Measurements from ENCODE around the gene LRCOL1.

The LRCOL1 gene

GRCh38 chr12:132651444-132652100 is 41.2 kb upstream of the LRCOL1 start:
- in situ Hi-C loops (cut with HindIII; ENCODE audit: low sequenced_read_pairs): no loop called here
- no peak overlapping the region for H3K4me3 ChIP-seq (ENCODE audit: low read depth, low read length)
- DNase-seq (ENCODE audit: low read depth): no peak
- no peak for TF ChIP-seq CTCF (IDR thresholded peaks at IDR 0.05; ENCODE audit: low read depth, low read length, missing control alignments)

- no peak for TF ChIP-seq CTCF (IDR thresholded peaks at IDR 0.05; ENCODE audit: low read depth, low read length, missing control alignments)
- H3K4me3 ChIP-seq (ENCODE audit: low read depth, low read length): no peak overlapping the region
- in situ Hi-C loops (cut with HindIII; ENCODE audit: low sequenced_read_pairs): no loop called here
These were observed 39.0 kb upstream of the LRCOL1 start for GRCh38 chr12:132649226-132649945.

GRCh38 chr12:132648616-132649225 is 38.3 kb upstream of the LRCOL1 start:
- DNase-seq (ENCODE audit: low read depth): no peak
- H3K4me3 ChIP-seq (ENCODE audit: low read depth, low read length): no peak overlapping the region
- in situ Hi-C loops (cut with HindIII; ENCODE audit: low sequenced_read_pairs): no loop called here
- TF ChIP-seq CTCF (IDR thresholded peaks at IDR 0.05; ENCODE audit: low read depth, low read length, missing control alignments): no peak

More at GRCh38 chr12:132649226-132649945, 39.0 kb upstream of the LRCOL1 start:
- DNase-seq (ENCODE audit: low read depth): no peak

- H3K4me3 ChIP-seq (ENCODE audit: low read depth, low read length): no peak overlapping the region
- no peak for TF ChIP-seq CTCF (IDR thresholded peaks at IDR 0.05; ENCODE audit: low read depth, low read length, missing control alignments)
- in situ Hi-C loops (cut with HindIII; ENCODE audit: low sequenced_read_pairs): no loop called here
- DNase-seq (ENCODE audit: low read depth): no peak
These were observed 37.5 kb upstream of the LRCOL1 start for GRCh38 chr12:132647858-132648257.

- H3K4me3 ChIP-seq (ENCODE audit: low read depth, low read length): no peak overlapping the region
- in situ Hi-C loops (cut with HindIII; ENCODE audit: low sequenced_read_pairs): no loop called here
- TF ChIP-seq CTCF (IDR thresholded peaks at IDR 0.05; ENCODE audit: low read depth, low read length, missing control alignments): no peak
- no peak for DNase-seq (ENCODE audit: low read depth)
These were observed 36.5 kb upstream of the LRCOL1 start for GRCh38 chr12:132646850-132647249.

- no peak for DNase-seq (ENCODE audit: low read depth)
- in situ Hi-C loops (cut with HindIII; ENCODE audit: low sequenced_read_pairs): no loop called here
- no peak overlapping the region for H3K4me3 ChIP-seq (ENCODE audit: low read depth, low read length)
- no peak for TF ChIP-seq CTCF (IDR thresholded peaks at IDR 0.05; ENCODE audit: low read depth, low read length, missing control alignments)
These were observed 32.8 kb upstream of the LRCOL1 start for GRCh38 chr12:132642846-132643835.
